SK-N-MC (cell line): ENCODE measurements around the gene SLC38A10.

Experiments
- EZH2 ChIP-seq: fragments of 200-600 bp; sonication (generic); IDR thresholded peaks from one replicate; pipeline ENCODE4 v1.6.1; 2017; ENCODE audit warnings: antibody characterized with exemption
- POLR2AphosphoS5 ChIP-seq: IDR thresholded peaks from 2 replicates; pipeline ENCODE4 v1.6.1; 2012; ENCODE audit warnings: mild to moderate bottlenecking, low read depth, low read length, borderline replicate concordance

GRCh38 chr17:81235822-81236740, 59.0 kb downstream of the SLC38A10 start:
- TF ChIP-seq EZH2 (no peak), POLR2AphosphoS5 (no peak)
